OCI-LY1 (cell line): ENCODE measurements around the gene MYO5B.
"Not testable (repeated sequence)": the region's sequence is repeated elsewhere in the genome, so short reads cannot be mapped to it uniquely, and the experiment has no call there.

Source experiments
- EZH2 ChIP-seq: fragments of 200-600 bp; sonication (generic), shearing (Covaris generic); IDR thresholded peaks from 2 replicates; pipeline ENCODE4 v1.8.0; 2017; ENCODE audit warnings: borderline replicate concordance, mixed run types, mild to moderate bottlenecking, antibody characterized with exemption, low read length, moderate library complexity, mixed read lengths
- TF ChIP-seq, protein P1 (sequence below): fragments of 200-600 bp; sonication (generic), shearing (Covaris generic); IDR thresholded peaks from 2 replicates; pipeline ENCODE4 v1.5.1; 2017; ENCODE audit warnings: mild to moderate bottlenecking, antibody characterized with exemption, low read length, moderate library complexity, mixed read lengths

DNA sequence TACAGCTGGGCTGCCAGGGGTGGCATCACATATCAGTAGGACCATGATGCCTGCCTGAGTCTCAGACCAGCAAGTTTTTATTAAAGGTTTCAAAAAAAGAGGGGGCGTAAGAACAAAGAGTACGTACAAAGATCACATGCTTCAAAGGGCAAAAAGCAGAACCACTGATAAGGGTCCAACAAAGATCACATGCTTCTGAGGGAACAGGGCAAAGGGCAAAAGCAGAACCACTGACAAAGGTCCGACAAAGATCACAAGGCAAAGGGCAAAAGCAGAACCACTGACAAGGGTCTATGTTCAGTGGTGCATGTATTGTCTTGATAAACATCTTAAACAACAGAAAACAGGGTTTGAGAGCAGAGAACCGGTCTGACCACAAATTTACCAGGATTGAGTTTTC is 25.3 kb upstream of the MYO5B start:
- TF ChIP-seq EZH2, result not testable (repeated sequence)
- TF ChIP-seq, protein P1, sequence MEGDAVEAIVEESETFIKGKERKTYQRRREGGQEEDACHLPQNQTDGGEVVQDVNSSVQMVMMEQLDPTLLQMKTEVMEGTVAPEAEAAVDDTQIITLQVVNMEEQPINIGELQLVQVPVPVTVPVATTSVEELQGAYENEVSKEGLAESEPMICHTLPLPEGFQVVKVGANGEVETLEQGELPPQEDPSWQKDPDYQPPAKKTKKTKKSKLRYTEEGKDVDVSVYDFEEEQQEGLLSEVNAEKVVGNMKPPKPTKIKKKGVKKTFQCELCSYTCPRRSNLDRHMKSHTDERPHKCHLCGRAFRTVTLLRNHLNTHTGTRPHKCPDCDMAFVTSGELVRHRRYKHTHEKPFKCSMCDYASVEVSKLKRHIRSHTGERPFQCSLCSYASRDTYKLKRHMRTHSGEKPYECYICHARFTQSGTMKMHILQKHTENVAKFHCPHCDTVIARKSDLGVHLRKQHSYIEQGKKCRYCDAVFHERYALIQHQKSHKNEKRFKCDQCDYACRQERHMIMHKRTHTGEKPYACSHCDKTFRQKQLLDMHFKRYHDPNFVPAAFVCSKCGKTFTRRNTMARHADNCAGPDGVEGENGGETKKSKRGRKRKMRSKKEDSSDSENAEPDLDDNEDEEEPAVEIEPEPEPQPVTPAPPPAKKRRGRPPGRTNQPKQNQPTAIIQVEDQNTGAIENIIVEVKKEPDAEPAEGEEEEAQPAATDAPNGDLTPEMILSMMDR, result not testable (repeated sequence)
